Mesendoderm (in vitro differentiated cells): ENCODE data around the gene IFIT3.

Experiments
- DNase-seq: peaks from one replicate; pipeline ENCODE4 v3.0.0; 2013
- H2AK5ac ChIP-seq: 2 replicates; pipeline ENCODE4 v1.6.1; 2013; ENCODE audit warnings: low read length, inconsistent platforms
- H2BK120ac ChIP-seq: 2 replicates; pipeline ENCODE4 v1.6.1; 2013; ENCODE audit warnings: low read depth, mild to moderate bottlenecking, low read length, moderate library complexity, mixed read lengths
- H2BK15ac ChIP-seq: replicated peaks from 2 replicates; pipeline ENCODE4 v1.6.1; 2013; ENCODE audit warnings: low read depth, mild to moderate bottlenecking, moderate library complexity
- H2BK5ac ChIP-seq: 2 replicates; pipeline ENCODE4 v1.6.1; 2013; ENCODE audit warnings: low read length, inconsistent platforms
- H3K18ac ChIP-seq: 2 replicates; pipeline ENCODE4 v1.6.1; 2013; ENCODE audit warnings: mild to moderate bottlenecking, low read length, mixed read lengths
- H3K23ac ChIP-seq: one replicate; pipeline ENCODE4 v1.6.1; 2013; ENCODE audit warnings: low read length
- H3K27ac ChIP-seq: 2 replicates; pipeline ENCODE4 v1.5.1; 2013; ENCODE audit warnings: low read depth, mild to moderate bottlenecking, inconsistent platforms, low read length, moderate library complexity
- H3K27me3 ChIP-seq: 2 replicates; pipeline ENCODE4 v1.6.1; 2013; ENCODE audit warnings: low read length, control low read depth, mild to moderate bottlenecking, inconsistent platforms; ENCODE audit not compliant: insufficient read depth, poor library complexity
- H3K36me3 ChIP-seq: 2 replicates; pipeline ENCODE4 v1.6.1; 2013; ENCODE audit warnings: low read length, inconsistent platforms; ENCODE audit not compliant: control insufficient read depth, insufficient read depth
- H3K4ac ChIP-seq: one replicate; pipeline ENCODE4 v1.6.1; 2013; ENCODE audit warnings: low read depth, mild to moderate bottlenecking, low read length, moderate library complexity
- H3K4me1 ChIP-seq: 2 replicates; pipeline ENCODE4 v1.6.1; 2013; ENCODE audit warnings: low read depth, low read length, inconsistent platforms; ENCODE audit not compliant: control insufficient read depth
- H3K4me2 ChIP-seq: 2 replicates; pipeline ENCODE4 v1.6.1; 2013; ENCODE audit warnings: low read length
- H3K4me3 ChIP-seq: 2 replicates; pipeline ENCODE4 v1.5.1; 2013; ENCODE audit warnings: mild to moderate bottlenecking, low read length
- H3K56ac ChIP-seq: one replicate; pipeline ENCODE4 v1.6.1; 2013; ENCODE audit warnings: low read length
- H3K79me1 ChIP-seq: 2 replicates; pipeline ENCODE4 v1.6.1; 2013; ENCODE audit warnings: low read length, inconsistent platforms
- H3K79me2 ChIP-seq: 2 replicates; pipeline ENCODE4 v1.6.1; 2013; ENCODE audit warnings: mild to moderate bottlenecking, low read length; ENCODE audit not compliant: control insufficient read depth, insufficient read depth
- H3K9ac ChIP-seq: 2 replicates; pipeline ENCODE4 v1.6.1; 2013; ENCODE audit warnings: low read length, inconsistent platforms
- H4K5ac ChIP-seq: one replicate; pipeline ENCODE4 v1.6.1; 2013; ENCODE audit warnings: low read length
- H4K8ac ChIP-seq: one replicate; pipeline ENCODE4 v1.6.1; 2013; ENCODE audit warnings: low read depth, mild to moderate bottlenecking, control low read depth, low read length, moderate library complexity
- WGBS: extraction: QIAGEN DNeasy Blood & Tissue Kit; methylation state at CpG from one replicate; pipeline ENCODE4 v1.1.7; 2013; ENCODE audit warnings: low lambda C conversion rate, missing lambda C conversion rate; ENCODE audit not compliant: insufficient coverage; ENCODE audit errors: extremely low coverage; 5-methylcytosine and 5-hydroxymethylcytosine counted together

The IFIT3 gene

DNA sequence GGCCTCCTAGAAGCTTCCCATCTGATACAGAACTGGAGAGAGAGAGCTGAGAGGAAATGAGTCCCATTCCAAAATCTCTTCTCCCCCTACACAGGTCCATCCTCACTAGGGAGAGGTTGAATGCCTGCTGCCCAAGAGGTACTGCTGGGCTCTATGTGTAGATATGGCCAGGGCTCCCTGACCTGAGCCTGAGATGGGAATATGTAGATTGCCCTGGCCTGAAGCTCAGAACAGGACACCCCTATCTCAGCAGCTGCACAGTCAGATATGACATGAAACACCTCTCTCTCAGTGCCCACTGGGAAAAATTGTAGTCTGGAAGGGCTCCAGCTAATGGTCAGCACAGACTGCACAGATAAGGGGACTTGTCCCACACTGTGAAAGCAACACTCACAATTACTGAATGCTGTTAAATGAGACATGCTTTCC lies 46.9 kb downstream of the IFIT3 start:
- H2BK120ac ChIP-seq = no peak overlapping the region
- H3K27ac ChIP-seq = no peak overlapping the region
- H2AK5ac ChIP-seq = no peak overlapping the region
- no peak overlapping the region for H3K4me2 ChIP-seq
- H3K56ac ChIP-seq = no peak overlapping the region
- no peak overlapping the region for H3K9ac ChIP-seq
- H2BK15ac ChIP-seq = no peak overlapping the region
- peaks cover 1% of the 10 kb centered on the region for H3K4me1 ChIP-seq
- no peak overlapping the region for H4K8ac ChIP-seq
- H3K27me3 ChIP-seq = no peaks in the 10 kb centered on the region
- H3K4me3 ChIP-seq = no peak overlapping the region
- no peak overlapping the region for H3K18ac ChIP-seq
- no peak overlapping the region for H4K5ac ChIP-seq
- no peak for DNase-seq
- no peak overlapping the region for H2BK5ac ChIP-seq
- no peak overlapping the region for H3K4ac ChIP-seq
- H3K36me3 ChIP-seq = no peaks in the 10 kb centered on the region
- no peak overlapping the region for H3K23ac ChIP-seq
- no peaks in the 10 kb centered on the region for H3K79me2 ChIP-seq
- no peaks in the 10 kb centered on the region for H3K79me1 ChIP-seq

DNA sequence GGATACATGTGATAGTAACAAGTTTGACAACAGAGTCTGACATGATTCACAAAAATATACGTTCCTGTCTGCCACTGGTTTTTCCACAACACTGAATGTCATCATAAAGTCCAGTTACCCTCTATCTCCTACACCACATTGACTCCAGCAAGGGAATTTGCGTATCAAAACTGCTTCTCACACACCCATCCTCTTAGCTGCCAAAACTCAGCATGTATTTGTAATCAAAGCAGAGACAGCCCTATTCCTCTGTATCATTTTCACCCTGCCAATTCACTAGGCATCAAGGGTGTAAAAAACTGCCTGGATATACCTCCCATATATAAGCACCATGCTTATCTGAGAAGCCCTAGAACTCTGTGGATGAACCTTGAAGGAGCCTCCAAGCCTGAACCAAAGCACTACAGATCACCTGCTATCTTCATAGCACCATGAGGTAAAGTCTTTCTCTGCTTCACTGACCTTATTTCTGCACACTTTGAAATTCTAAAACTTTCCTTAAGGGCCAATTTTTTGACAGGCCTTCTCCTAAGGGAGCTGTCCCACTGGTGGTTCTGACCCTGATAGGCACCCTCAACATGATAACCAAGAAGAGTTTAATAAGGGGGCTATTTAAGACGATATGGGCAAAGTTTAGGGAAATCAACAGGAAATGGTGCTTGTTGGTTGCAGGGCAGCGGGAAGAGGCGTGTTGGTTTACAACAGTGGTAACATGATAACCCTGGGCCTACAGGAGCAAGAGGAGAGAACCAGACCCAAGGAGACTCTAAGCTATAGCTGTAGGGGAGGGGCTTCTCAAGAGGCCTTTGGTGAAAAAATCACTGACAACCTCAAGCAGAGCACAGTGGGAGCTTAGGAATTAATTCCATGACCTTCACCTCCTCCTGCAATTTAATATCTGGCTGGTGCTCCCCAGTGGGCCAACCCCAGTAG lies 50.2 kb downstream of the IFIT3 start, which contains the start of gene IFIT1B:
Gene IFIT1B, plus strand, starts transcription at position 352 of the 933 bp plus-strand sequence. Its CDS starts 80 bp downstream, at position 432.
- Histone ChIP-seq H3K27ac (no peak within 1 kb of the TSS), H4K5ac (no peak within 1 kb of the TSS), H3K4me2 (no peak within 1 kb of the TSS), H2BK5ac (no peak within 1 kb of the TSS), H3K23ac (no peak within 1 kb of the TSS), H3K9ac (no peak within 1 kb of the TSS), H2BK120ac (no peak within 1 kb of the TSS), H3K4me3 (no peak within 1 kb of the TSS), H2AK5ac (no peak within 1 kb of the TSS), H3K79me1 (no peaks in the 10 kb centered on the region), H4K8ac (no peak within 1 kb of the TSS), H3K27me3 (no peaks in the 10 kb centered on the region), H3K79me2 (no peaks in the 10 kb centered on the region), H3K18ac (peak within 1 kb of the TSS; percentile 13), H3K36me3 (no peaks in the 10 kb centered on the region), H2BK15ac (no peak within 1 kb of the TSS), H3K4me1 (peaks cover 1% of the 10 kb centered on the region), H3K56ac (no peak within 1 kb of the TSS), H3K4ac (no peak within 1 kb of the TSS)
- WGBS = no CpG with 5 or more reads among the region's 5 CpGs
- DNase-seq = peak; percentile 52

DNA sequence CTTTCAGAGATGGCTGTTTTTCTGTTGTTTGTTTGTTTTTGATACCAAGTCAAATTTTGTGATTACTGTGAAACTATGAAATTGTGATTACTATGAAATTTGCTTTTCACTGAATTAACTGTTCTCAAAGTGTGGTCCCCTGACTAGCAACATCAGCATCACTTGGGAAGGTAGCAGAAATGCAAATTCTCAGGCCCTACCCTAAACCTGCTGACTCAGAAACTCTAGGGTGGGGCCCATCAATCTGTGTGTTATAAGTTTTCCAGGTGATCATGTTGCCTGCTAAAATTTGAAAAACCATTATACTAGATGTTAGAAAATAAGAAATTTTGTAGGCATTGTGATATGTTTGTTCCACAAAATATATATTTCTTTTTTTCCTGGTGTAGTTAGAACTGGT lies 51.3 kb downstream of the IFIT3 start:
- Histone ChIP-seq H2BK5ac (no peak overlapping the region), H4K5ac (no peak overlapping the region), H3K36me3 (no peaks in the 10 kb centered on the region), H3K4me2 (no peak overlapping the region), H3K79me2 (no peaks in the 10 kb centered on the region), H2BK15ac (no peak overlapping the region), H2BK120ac (no peak overlapping the region), H3K27me3 (no peaks in the 10 kb centered on the region), H3K27ac (no peak overlapping the region), H3K79me1 (no peaks in the 10 kb centered on the region), H3K4me1 (peaks cover 1% of the 10 kb centered on the region), H3K9ac (no peak overlapping the region), H3K18ac (no peak overlapping the region), H3K23ac (no peak overlapping the region), H3K4me3 (no peak overlapping the region), H2AK5ac (no peak overlapping the region), H3K56ac (no peak overlapping the region), H3K4ac (no peak overlapping the region), H4K8ac (no peak overlapping the region)
- no peak for DNase-seq

DNA sequence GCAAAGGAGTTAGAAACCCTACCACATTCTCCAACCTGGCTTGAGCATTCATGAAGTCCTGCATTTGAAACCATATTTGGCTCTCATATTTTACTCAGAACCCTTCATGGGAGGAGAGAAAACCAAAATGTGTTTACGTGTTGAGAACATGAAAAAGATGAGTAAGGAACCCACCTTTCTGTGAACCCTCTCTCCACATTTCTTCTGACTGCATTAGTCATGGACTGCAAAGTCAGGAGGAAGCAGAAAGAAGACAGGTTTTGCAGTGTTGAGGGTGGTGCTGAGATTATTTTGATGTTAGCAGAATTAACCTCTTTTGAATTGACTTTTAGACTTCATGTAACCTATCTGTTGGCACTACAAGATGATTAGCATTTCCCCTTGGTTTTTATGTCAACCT lies 55.0 kb downstream of the IFIT3 start:
- Histone ChIP-seq H3K27me3 (no peaks in the 10 kb centered on the region), H3K4ac (no peak overlapping the region), H3K18ac (no peak overlapping the region), H3K27ac (no peak overlapping the region), H3K36me3 (no peaks in the 10 kb centered on the region), H3K79me2 (no peaks in the 10 kb centered on the region), H3K4me1 (peaks cover 1% of the 10 kb centered on the region), H2BK15ac (no peak overlapping the region), H3K4me3 (no peak overlapping the region), H2BK5ac (no peak overlapping the region), H3K23ac (no peak overlapping the region), H3K56ac (no peak overlapping the region), H4K8ac (no peak overlapping the region), H4K5ac (no peak overlapping the region), H3K4me2 (no peak overlapping the region), H3K9ac (no peak overlapping the region), H2BK120ac (no peak overlapping the region), H3K79me1 (no peaks in the 10 kb centered on the region), H2AK5ac (no peak overlapping the region)
- no peak for DNase-seq
- WGBS = no CpG with 5 or more reads among the region's 1 CpG

DNA sequence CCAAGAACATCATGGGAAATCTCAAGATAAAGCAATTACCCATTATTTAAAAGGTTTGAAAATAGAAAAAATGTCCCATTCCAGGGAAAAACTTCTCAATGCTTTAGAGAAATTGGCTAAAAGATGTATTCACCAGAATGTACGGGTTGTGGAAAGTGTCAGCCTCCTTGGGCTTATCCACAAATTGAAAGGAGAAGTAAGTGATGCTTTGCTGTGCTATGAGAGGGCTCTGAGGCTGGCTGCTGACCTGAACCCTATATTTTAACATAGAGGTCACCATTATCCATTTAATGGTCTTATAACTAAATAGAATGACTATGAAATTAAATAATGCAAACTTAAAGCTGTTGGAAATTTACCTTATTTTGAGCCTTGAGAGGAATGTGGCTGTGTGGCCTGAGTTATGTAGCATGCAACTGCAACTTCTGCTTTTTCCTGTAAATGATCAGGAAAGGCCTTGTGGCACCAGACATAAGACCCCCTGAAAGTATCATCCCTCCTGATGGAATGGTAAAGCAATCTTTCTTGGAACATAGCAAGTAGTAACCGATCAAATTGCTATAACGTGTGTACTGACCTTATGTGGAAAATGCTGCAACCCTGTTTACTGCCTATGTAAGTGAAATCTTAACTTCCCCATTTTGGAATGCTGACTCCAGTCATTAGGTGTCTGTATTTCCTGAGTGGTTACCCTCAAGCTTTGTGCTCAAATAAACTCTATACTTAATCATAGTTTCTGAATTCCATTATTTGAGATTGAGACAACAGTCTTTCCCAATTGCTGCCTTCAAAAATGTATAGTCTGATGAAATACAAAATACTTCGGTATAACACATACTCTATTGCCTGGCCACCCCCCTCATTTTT lies 56.9 kb downstream of the IFIT3 start:
- Histone ChIP-seq H3K18ac (no peak overlapping the region), H2BK120ac (no peak overlapping the region), H3K36me3 (no peaks in the 10 kb centered on the region), H3K4me3 (no peak overlapping the region), H3K4me2 (no peak overlapping the region), H4K8ac (no peak overlapping the region), H3K27ac (no peak overlapping the region), H3K56ac (no peak overlapping the region), H2AK5ac (no peak overlapping the region), H3K4me1 (no peaks in the 10 kb centered on the region), H3K4ac (no peak overlapping the region), H2BK5ac (no peak overlapping the region), H2BK15ac (no peak overlapping the region), H3K79me1 (no peaks in the 10 kb centered on the region), H3K23ac (no peak overlapping the region), H3K27me3 (no peaks in the 10 kb centered on the region), H3K79me2 (no peaks in the 10 kb centered on the region), H4K5ac (no peak overlapping the region), H3K9ac (peak overlapping the region; percentile 12)
- DNase-seq = no peak
- WGBS = no CpG with 5 or more reads among the region's 4 CpGs
